GM12878 (cell line): ENCODE data around the gene AP4E1. TPM values are rescaled to one million over a fixed set of nuclear protein-coding genes. Genes with fewer than 3 reads are reported as not detected.

ENCODE experiments used
- ATF7 ChIP-seq: fragments of 450-650 bp; IDR thresholded peaks from 2 replicates; pipeline ENCODE4 v1.6.1; 2016; ENCODE audit warnings: low read depth, mild to moderate bottlenecking
- JUNB ChIP-seq: IDR thresholded peaks from 2 replicates; pipeline ENCODE4 v1.6.1; 2016; ENCODE audit warnings: antibody characterized with exemption, mild to moderate bottlenecking
- NBN ChIP-seq: fragments of 450-650 bp; IDR thresholded peaks from 2 replicates; pipeline ENCODE4 v1.6.1; 2016
- NFIC ChIP-seq: IDR thresholded peaks from 2 replicates; pipeline ENCODE4 v1.6.1; 2012; ENCODE audit warnings: low read depth, mild to moderate bottlenecking, inconsistent platforms, low read length, moderate library complexity
- RCOR1 ChIP-seq: conservative IDR thresholded peaks from 2 replicates; pipeline ENCODE4 v1.6.1; 2012; ENCODE audit warnings: low read depth, low read length, improper control_type of control experiment
- RELB ChIP-seq: fragments of 450-650 bp; IDR thresholded peaks from 2 replicates; pipeline ENCODE4 v1.6.1; 2017; ENCODE audit warnings: low read depth, mild to moderate bottlenecking, moderate library complexity
- SMAD5 ChIP-seq: IDR thresholded peaks from 2 replicates; pipeline ENCODE4 v1.6.1; 2016; ENCODE audit warnings: antibody characterized with exemption, low read depth
- ZBTB33 ChIP-seq: fragments of 450-650 bp; IDR thresholded peaks from 2 replicates; pipeline ENCODE4 v1.6.1; 2017; ENCODE audit warnings: mild to moderate bottlenecking
- ZNF24 ChIP-seq: fragments of 450-650 bp; IDR thresholded peaks from 2 replicates; pipeline ENCODE4 v1.6.1; 2017; ENCODE audit warnings: antibody characterized with exemption, mild to moderate bottlenecking
- ZNF384 ChIP-seq: IDR thresholded peaks from 2 replicates; pipeline ENCODE4 v1.6.1; 2012; ENCODE audit warnings: low read depth, mild to moderate bottlenecking, low read length, improper control_type of control experiment, borderline replicate concordance
- ZZZ3 ChIP-seq: IDR thresholded peaks from 2 replicates; pipeline ENCODE4 v1.6.1; 2011; ENCODE audit warnings: low read depth; ENCODE audit not compliant: control insufficient read depth, insufficient read length
- polyA plus RNA-seq, 11 experiments: library from polyadenylated mRNA; depleted of rRNA in 4 of 11; unstranded in 6 of 11; stranded (reverse) in 5 of 11; fragments of >200 nt; fragmentation: Nextera tagmentation in 4 of 11; fragmentation: Illumina TruSeq in 1 of 11; extraction: Ambion mirVana in 4 of 11; extraction: Trizol in 1 of 11; gene quantifications; 1 replicate in 1 of 11; 2 replicates in 10 of 11; pipeline versions ENCODE4 v1.2.1 to v1.2.3, GENCODE V29; 2011 to 2016; ENCODE audit warnings: inconsistent platforms in 2 of 11, missing spikeins in 2 of 11, low read depth in 1 of 11
- total RNA-seq, 4 experiments: library from RNA; depleted of rRNA in 3 of 4; stranded (reverse); fragments of >200 nt in 3 of 4; fragmentation: Illumina TruSeq in 1 of 4; extraction: Trizol in 1 of 4; gene quantifications; 2 replicates each; pipeline versions ENCODE4 v1.2.1 to v1.2.3, GENCODE V29; 2013 to 2021

Gene AP4E1
- total and polyA plus RNA-seq, 10 of the 15 experiments (the other 5 are each of a cell fraction or from before 2014, with no cell fraction given) = 1.2 to 11.4 (median 6.7) TPM

- TF ChIP-seq JUNB = no peak
- 0 out of 2 replicates have a peak, but pooled peaks have one; percentile 30 for TF ChIP-seq ZBTB33
- TF ChIP-seq ZNF24 = no peak
- 0 out of 2 replicates have a peak, but pooled peaks have one; percentile 17 for TF ChIP-seq RELB
- no peak for TF ChIP-seq RCOR1
- TF ChIP-seq SMAD5 = no peak
- TF ChIP-seq ATF7 = no peak
- no peak for TF ChIP-seq NFIC
- TF ChIP-seq ZZZ3 = no peak
- TF ChIP-seq NBN = peak; percentile 56; the same call in 1 of the 2 replicates
- no peak for TF ChIP-seq ZNF384
These were observed 32.1 kb upstream of the AP4E1 start (continued) for GRCh38 chr15:50876260-50876988.
